Activated CD4-positive, alpha-beta T cell treated with anti-CD3 and anti-CD28 coated beads, Interleukin-2, amount 10 ng/mL, durations not matched to agents 24 days and 14 days (primary cell): ENCODE measurements around the gene BCOR. TPM values are rescaled to one million over a fixed set of nuclear protein-coding genes. Genes with fewer than 3 reads are reported as not detected.

ENCODE experiments used
- DNase-seq: peaks from one replicate; pipeline ENCODE4 v3.0.0; 2022
- H3K27ac Mint-ChIP-seq: one replicate; pipeline ENCODE4 v1.8.0; 2022; ENCODE audit warnings: mild to moderate bottlenecking, mixed read lengths
- H3K27me3 Mint-ChIP-seq: one replicate; pipeline ENCODE4 v1.8.0; 2022; ENCODE audit warnings: mixed read lengths
- H3K36me3 Mint-ChIP-seq: one replicate; pipeline ENCODE4 v1.8.0; 2022; ENCODE audit warnings: low read depth, mild to moderate bottlenecking, mixed read lengths
- H3K4me1 Mint-ChIP-seq: one replicate; pipeline ENCODE4 v1.8.0; 2021; ENCODE audit warnings: mixed read lengths
- H3K4me3 Mint-ChIP-seq: one replicate; pipeline ENCODE4 v1.8.0; 2022; ENCODE audit warnings: mild to moderate bottlenecking, moderate library complexity, mixed read lengths
- H3K9me3 Mint-ChIP-seq: one replicate; pipeline ENCODE4 v1.8.0; 2021; ENCODE audit warnings: mixed read lengths
- intact Hi-C: fragments of 100-400 bp; cut with micrococcal nuclease; formaldehyde crosslinking; loops from one replicate; pipeline ENCODE4 v1.15.1; 2023
- total RNA-seq: library from RNA; stranded (reverse); gene quantifications from 2 replicates; pipeline ENCODE4 v1.2.3, GENCODE V29; 2022

Gene BCOR
- total RNA-seq, 1 donor from 2014 or later = 64.5 TPM

DNA sequence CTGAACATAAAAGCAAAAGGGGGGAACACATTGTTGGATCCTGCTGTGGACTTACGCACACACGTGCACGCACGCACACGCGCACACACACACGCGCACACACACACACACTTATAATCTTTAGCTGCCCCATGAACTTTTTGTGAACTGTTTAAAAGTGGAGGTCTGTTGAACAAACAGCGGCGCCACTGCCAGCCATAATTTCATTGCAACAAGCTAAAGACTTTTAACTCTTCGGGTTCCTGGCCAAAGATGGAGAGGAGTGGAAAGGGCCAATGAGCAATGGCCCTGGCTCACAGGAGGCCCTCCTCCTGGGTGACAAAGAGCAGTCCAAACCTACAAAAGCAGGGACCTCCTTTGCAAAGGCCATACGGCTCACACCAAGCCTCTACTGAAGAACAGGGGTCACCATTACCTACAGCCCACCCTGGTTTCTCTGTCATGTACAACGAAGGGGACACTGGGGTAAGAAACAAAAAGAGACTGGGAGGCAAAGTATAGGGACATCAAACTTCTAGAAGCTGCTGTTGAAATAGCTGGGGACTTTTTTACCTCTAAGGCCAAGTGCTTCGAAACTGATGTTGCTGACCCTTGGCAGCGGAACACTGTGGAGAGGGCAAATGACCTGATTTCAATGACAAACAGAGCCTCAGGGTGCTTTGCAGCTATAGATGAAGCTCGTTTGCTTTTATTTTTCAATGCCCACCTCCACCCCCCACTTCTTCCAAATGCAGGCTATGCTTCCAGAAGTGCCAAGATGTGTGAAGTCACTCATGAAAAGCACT is 16.7 kb downstream of the BCOR start:
- Mint-ChIP-seq H3K9me3 (no peaks in the 10 kb centered on the region), H3K4me1 (peaks cover 35% of the 10 kb centered on the region), H3K36me3 (peaks cover 13% of the 10 kb centered on the region), H3K27me3 (no peaks in the 10 kb centered on the region), H3K27ac (no peak overlapping the region), H3K4me3 (no peak overlapping the region)
- intact Hi-C loops = no loop called here
- DNase-seq = no peak

GRCh38 chrX:40079572-40079971 is 18.2 kb downstream of the BCOR start:
- peaks cover 18% of the 10 kb centered on the region for H3K36me3 Mint-ChIP-seq
- H3K27me3 Mint-ChIP-seq = no peaks in the 10 kb centered on the region
- intact Hi-C loops = no loop called here
- no peak overlapping the region for H3K4me3 Mint-ChIP-seq
- H3K27ac Mint-ChIP-seq = no peak overlapping the region
- peaks cover 33% of the 10 kb centered on the region for H3K4me1 Mint-ChIP-seq
- no peak for DNase-seq
- no peaks in the 10 kb centered on the region for H3K9me3 Mint-ChIP-seq

- intact Hi-C loops = no loop called here
- H3K4me1 Mint-ChIP-seq = peaks cover 27% of the 10 kb centered on the region
- H3K27ac Mint-ChIP-seq = peak overlapping the region; percentile 76
- H3K4me3 Mint-ChIP-seq = no peak overlapping the region
- DNase-seq = no peak
- H3K36me3 Mint-ChIP-seq = peaks cover 23% of the 10 kb centered on the region
- H3K27me3 Mint-ChIP-seq = no peaks in the 10 kb centered on the region
- H3K9me3 Mint-ChIP-seq = no peaks in the 10 kb centered on the region
Observed at GRCh38 chrX:40078489-40079227, 19.1 kb downstream of the BCOR start.

DNA sequence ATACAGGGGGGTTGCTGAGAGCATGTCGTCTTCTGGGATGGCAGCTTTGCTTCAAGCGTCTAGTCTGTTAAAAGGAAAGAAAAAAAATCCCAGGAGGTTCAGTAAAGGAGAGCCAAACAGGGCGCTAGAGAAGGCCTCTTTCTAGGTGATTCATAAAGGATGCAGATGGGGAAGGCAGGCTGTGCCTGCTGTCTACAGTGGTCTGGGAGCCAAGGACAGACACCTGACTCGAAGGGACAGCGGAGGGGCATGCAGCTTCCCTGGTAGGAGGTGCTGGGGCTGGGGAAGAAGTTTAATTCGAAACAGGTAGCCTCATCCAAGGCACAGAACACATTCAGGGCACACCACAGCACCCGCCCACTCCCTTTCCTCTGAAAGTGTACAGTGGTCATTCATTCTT is 19.9 kb downstream of the BCOR start:
- intact Hi-C loops = no loop called here
- no peak overlapping the region for H3K27ac Mint-ChIP-seq
- no peak overlapping the region for H3K4me3 Mint-ChIP-seq
- DNase-seq = no peak
- peaks cover 29% of the 10 kb centered on the region for H3K4me1 Mint-ChIP-seq
- peaks cover 26% of the 10 kb centered on the region for H3K36me3 Mint-ChIP-seq
- H3K9me3 Mint-ChIP-seq = no peaks in the 10 kb centered on the region
- H3K27me3 Mint-ChIP-seq = no peaks in the 10 kb centered on the region

GRCh38 chrX:40076750-40077575 is 20.8 kb downstream of the BCOR start:
- DNase-seq = no peak
- intact Hi-C loops = no loop called here
- peaks cover 24% of the 10 kb centered on the region for H3K4me1 Mint-ChIP-seq
- H3K9me3 Mint-ChIP-seq = no peaks in the 10 kb centered on the region
- H3K4me3 Mint-ChIP-seq = no peak overlapping the region
- peak overlapping the region; percentile 62 for H3K27ac Mint-ChIP-seq
- peaks cover 29% of the 10 kb centered on the region for H3K36me3 Mint-ChIP-seq
- no peaks in the 10 kb centered on the region for H3K27me3 Mint-ChIP-seq

- intact Hi-C loops = no loop called here
- H3K4me1 Mint-ChIP-seq = peaks cover 23% of the 10 kb centered on the region
- no peak overlapping the region for H3K27ac Mint-ChIP-seq
- no peaks in the 10 kb centered on the region for H3K9me3 Mint-ChIP-seq
- peaks cover 46% of the 10 kb centered on the region for H3K36me3 Mint-ChIP-seq
- H3K27me3 Mint-ChIP-seq = no peaks in the 10 kb centered on the region
- no peak overlapping the region for H3K4me3 Mint-ChIP-seq
- DNase-seq = no peak
Observed at GRCh38 chrX:40074959-40075332, 22.8 kb downstream of the BCOR start.

DNA sequence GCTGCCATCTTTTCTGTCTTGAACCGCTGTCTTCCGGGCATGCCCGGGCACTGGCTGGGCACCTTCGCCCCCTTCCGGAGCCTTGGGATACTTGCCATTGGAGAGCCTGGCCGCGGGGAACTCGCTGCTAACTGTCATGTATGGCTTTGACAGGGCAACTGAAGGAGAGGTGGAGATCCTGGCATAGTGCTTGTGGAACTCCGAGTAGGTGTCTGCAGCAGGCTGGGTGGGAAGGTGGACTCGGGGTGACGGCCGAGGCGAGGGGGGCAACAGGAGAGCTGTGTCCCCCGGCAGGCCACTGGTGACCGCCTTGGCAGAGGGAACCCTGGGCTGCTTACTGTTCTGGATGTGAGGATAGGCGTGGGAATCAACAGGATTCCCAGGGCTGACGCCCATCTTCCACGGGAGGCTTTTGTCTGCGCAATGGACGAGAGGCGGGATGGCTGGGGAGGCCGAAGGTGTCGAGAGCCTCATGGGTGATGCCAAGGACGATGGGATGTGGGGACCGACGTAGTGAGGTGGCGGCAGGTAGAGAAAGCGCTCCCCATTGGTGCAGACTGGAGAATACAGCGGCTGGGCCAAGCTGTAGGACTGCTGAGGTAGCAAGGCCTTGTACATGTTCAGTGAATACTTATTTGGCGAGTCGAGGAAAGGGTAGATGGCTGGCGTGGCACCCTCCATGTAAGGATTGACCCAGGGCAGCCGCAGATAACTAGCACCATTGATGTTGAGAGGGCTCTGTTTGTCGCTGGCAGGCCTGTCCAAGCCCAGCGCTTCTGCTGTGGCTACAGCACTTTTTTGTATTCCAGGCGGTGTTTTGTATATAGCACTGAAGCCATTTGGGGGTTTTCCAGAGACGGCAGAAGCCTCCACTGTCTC is 23.4 kb downstream of the BCOR start:
- H3K9me3 Mint-ChIP-seq = no peaks in the 10 kb centered on the region
- H3K4me1 Mint-ChIP-seq = peaks cover 22% of the 10 kb centered on the region
- intact Hi-C loops = no loop called here
- H3K27me3 Mint-ChIP-seq = no peaks in the 10 kb centered on the region
- H3K36me3 Mint-ChIP-seq = peaks cover 47% of the 10 kb centered on the region
- DNase-seq = no peak
- H3K27ac Mint-ChIP-seq = no peak overlapping the region
- H3K4me3 Mint-ChIP-seq = no peak overlapping the region

- Mint-ChIP-seq H3K27ac (no peak overlapping the region), H3K4me3 (no peak overlapping the region), H3K4me1 (peaks cover 23% of the 10 kb centered on the region), H3K27me3 (no peaks in the 10 kb centered on the region), H3K9me3 (no peaks in the 10 kb centered on the region), H3K36me3 (peaks cover 54% of the 10 kb centered on the region)
- intact Hi-C loops = no loop called here
- no peak for DNase-seq
Observed at GRCh38 chrX:40073439-40074054, 24.2 kb downstream of the BCOR start.

DNA sequence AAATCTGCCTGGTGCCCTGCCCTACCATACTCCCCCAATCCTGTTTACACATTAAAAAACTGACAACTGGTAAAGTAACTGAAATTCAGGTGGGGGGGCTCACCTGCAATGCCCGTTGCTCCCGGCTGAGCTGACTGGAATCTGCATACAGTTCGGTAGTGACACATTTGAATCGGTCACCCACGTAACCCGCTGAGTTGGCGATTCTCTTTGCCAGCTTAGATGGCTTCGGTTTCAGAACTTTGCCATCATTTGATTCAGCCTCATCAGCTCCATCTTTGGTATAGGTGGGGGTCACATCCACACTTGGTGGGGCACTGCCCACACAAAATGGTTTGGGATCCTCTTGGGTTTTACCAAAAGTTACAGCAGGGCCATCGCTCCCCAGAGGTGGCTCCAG is 25.5 kb downstream of the BCOR start:
- Mint-ChIP-seq H3K27me3 (no peaks in the 10 kb centered on the region), H3K36me3 (peaks cover 63% of the 10 kb centered on the region), H3K27ac (no peak overlapping the region), H3K9me3 (no peaks in the 10 kb centered on the region), H3K4me3 (no peak overlapping the region), H3K4me1 (peaks cover 27% of the 10 kb centered on the region)
- intact Hi-C loops = no loop called here
- DNase-seq = no peak

DNA sequence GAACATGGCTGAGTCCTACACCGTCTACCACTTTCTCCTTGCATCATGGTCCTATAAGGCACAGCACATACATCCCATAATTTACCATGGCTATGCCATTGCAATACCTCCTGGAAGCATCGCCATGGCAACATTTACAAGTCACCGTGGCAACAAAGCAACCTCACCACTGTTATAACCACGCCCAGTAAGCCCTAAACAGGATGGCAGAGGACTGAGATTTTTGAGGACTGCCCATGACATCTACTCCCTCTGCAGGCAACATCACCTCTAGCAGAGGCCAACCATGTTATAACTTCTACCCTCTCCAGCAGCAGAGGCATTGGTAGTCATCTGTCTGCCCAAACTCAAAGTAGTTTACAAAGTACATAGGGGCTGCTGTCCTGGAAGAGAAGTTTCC is 29.7 kb downstream of the BCOR start:
- peaks cover 49% of the 10 kb centered on the region for H3K4me1 Mint-ChIP-seq
- H3K27me3 Mint-ChIP-seq = no peaks in the 10 kb centered on the region
- no peaks in the 10 kb centered on the region for H3K9me3 Mint-ChIP-seq
- no peak overlapping the region for H3K4me3 Mint-ChIP-seq
- intact Hi-C loops = loop anchor here (10.0 kb wide), 2 partner anchors 53 to 333 kb away; no protein-coding TSS in a partner anchor
- peak overlapping the region; percentile 13 for H3K27ac Mint-ChIP-seq
- peak; percentile 78 for DNase-seq
- peaks cover 58% of the 10 kb centered on the region for H3K36me3 Mint-ChIP-seq

- Mint-ChIP-seq H3K4me1 (peaks cover 49% of the 10 kb centered on the region), H3K27me3 (no peaks in the 10 kb centered on the region), H3K27ac (no peak overlapping the region), H3K36me3 (peaks cover 55% of the 10 kb centered on the region), H3K4me3 (no peak overlapping the region), H3K9me3 (no peaks in the 10 kb centered on the region)
- no peak for DNase-seq
- intact Hi-C loops = loop anchor here (10.0 kb wide), 2 partner anchors 52 to 332 kb away; no protein-coding TSS in a partner anchor
Observed at GRCh38 chrX:40066700-40067099, 31.1 kb downstream of the BCOR start.

- peaks cover 49% of the 10 kb centered on the region for H3K4me1 Mint-ChIP-seq
- H3K9me3 Mint-ChIP-seq = no peaks in the 10 kb centered on the region
- H3K27me3 Mint-ChIP-seq = no peaks in the 10 kb centered on the region
- intact Hi-C loops = loop anchor here (10.0 kb wide), 2 partner anchors 51 to 331 kb away; no protein-coding TSS in a partner anchor
- H3K4me3 Mint-ChIP-seq = peak overlapping the region; percentile 75
- peak overlapping the region; percentile 88 for H3K27ac Mint-ChIP-seq
- H3K36me3 Mint-ChIP-seq = peaks cover 55% of the 10 kb centered on the region
- DNase-seq = peak; percentile 74
Observed at GRCh38 chrX:40065296-40066046, 32.3 kb downstream of the BCOR start.
